Muscle layer of duodenum (tissue), 2 donors: ENCODE results near the gene FGD6.

Source experiments
- H3K27ac ChIP-seq: one replicate; pipeline ENCODE4 v1.7.0; 2013; ENCODE audit warnings: mild to moderate bottlenecking, low read length
- H3K27me3 ChIP-seq: one replicate; pipeline ENCODE4 v1.7.0; 2013; ENCODE audit warnings: low read depth, mild to moderate bottlenecking, control low read depth, low read length
- H3K36me3 ChIP-seq, 2 donors: one replicate each; pipeline ENCODE4 v1.7.0; 2013; ENCODE audit warnings: low read length in 2 of 2, control low read depth in 1 of 2, mild to moderate bottlenecking in 1 of 2; ENCODE audit not compliant: insufficient read depth in 2 of 2, control insufficient read depth in 1 of 2
- H3K4me1 ChIP-seq, 2 donors: one replicate each; pipeline ENCODE4 v1.7.0; 2013; ENCODE audit warnings: low read length in 2 of 2, mild to moderate bottlenecking in 2 of 2, control low read depth in 1 of 2, moderate library complexity in 1 of 2; ENCODE audit not compliant: insufficient read depth in 2 of 2, control insufficient read depth in 1 of 2
- H3K4me3 ChIP-seq, 2 donors: one replicate each; pipeline ENCODE4 v1.7.0; 2013; ENCODE audit warnings: low read length in 2 of 2, low read depth in 1 of 2, mild to moderate bottlenecking in 1 of 2
- H3K9me3 ChIP-seq, 2 donors: one replicate each; pipeline ENCODE4 v1.7.0; 2013; ENCODE audit warnings: low read length in 2 of 2, control low read depth in 1 of 2, mild to moderate bottlenecking in 1 of 2; ENCODE audit not compliant: control insufficient read depth in 1 of 2
- donor health status: healthy.

Gene FGD6

DNA sequence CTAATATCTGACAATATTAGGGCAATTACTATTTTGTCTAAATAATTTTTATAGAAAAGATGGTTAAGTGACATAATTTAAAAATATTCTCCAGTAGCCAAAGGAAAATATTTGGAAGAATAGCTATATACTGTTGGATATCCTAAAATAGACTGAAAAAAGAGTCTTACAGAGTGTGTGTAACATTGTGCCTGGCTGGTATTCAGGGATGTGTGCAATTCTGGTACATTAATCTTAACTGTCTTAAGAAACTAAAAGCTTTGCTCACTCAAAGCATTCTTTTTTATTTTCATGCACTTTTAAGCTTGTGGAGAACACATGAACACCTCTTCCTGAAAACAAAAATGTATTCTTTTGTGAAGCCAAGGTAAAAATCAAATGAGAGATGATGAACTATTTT is 133.8 kb downstream of the FGD6 start:
- Histone ChIP-seq H3K27ac (peak overlapping the region; percentile 68), H3K27me3 (no peaks in the 10 kb centered on the region), H3K9me3 (no peaks in the 10 kb centered on the region), H3K4me1 (peaks cover 7 to 19% of the 10 kb centered on the region in 2 donors), H3K4me3 (no peak overlapping the region), H3K36me3 (peaks cover under 1 to 3% of the 10 kb centered on the region in 2 donors)

DNA sequence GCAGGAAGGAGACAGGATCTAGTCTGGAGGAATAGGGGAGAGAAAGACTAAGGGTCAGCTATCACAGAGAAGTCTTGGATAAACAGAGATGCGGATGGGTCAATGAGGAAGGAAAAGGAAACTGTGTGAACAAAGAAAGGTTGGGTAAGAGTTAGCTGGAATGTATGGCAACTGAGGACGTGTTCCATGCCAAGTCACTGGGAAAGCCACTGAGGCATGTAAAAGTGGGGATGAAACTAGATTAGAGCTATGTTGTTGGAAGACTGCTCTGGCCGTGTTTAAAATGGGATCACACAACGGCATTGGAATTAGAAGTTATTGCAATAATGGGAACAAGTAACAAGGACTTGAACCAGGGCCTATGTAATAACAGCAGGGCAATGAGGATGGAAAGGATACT is 139.9 kb downstream of the FGD6 start:
- Histone ChIP-seq H3K4me3 (no peak overlapping the region), H3K4me1 (peaks cover 0 to 16% of the 10 kb centered on the region in 2 donors), H3K27ac (no peak overlapping the region), H3K27me3 (no peaks in the 10 kb centered on the region), H3K36me3 (no peaks in the 10 kb centered on the region), H3K9me3 (no peaks in the 10 kb centered on the region)

DNA sequence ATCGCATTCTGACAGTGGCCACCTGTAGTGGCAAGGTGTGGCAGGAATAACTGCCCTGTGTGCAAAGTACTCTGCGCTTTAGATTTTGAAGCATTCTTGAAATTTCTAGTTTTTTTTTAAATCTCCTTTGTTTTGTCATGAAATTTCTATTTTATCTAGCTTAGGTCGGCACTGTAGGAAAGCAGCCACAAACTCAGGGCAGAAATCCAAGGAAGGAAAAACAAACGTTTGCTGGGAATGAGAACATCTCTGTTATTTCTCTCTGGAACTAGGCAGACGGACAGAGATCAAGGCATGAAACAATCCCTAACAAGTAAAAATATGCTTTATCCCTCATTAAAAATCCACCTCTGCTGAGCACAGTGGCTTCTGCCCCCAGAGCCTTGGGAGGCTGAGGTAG is 142.5 kb downstream of the FGD6 start:
- H3K9me3 ChIP-seq: no peaks in the 10 kb centered on the region
- no peak overlapping the region for H3K27ac ChIP-seq
- no peaks in the 10 kb centered on the region for H3K36me3 ChIP-seq
- H3K4me3 ChIP-seq: no peak overlapping the region
- peaks cover 0 to 22% of the 10 kb centered on the region in 2 donors for H3K4me1 ChIP-seq
- H3K27me3 ChIP-seq: no peaks in the 10 kb centered on the region

GRCh38 chr12:95073698-95074520 is 143.4 kb downstream of the FGD6 start:
- no peaks in the 10 kb centered on the region for H3K9me3 ChIP-seq
- peak overlapping the region; percentile 92 to 96 for H3K4me3 ChIP-seq
- H3K4me1 ChIP-seq: peaks cover 0 to 22% of the 10 kb centered on the region in 2 donors
- no peaks in the 10 kb centered on the region for H3K36me3 ChIP-seq
- H3K27me3 ChIP-seq: no peaks in the 10 kb centered on the region
- no peak overlapping the region for H3K27ac ChIP-seq

DNA sequence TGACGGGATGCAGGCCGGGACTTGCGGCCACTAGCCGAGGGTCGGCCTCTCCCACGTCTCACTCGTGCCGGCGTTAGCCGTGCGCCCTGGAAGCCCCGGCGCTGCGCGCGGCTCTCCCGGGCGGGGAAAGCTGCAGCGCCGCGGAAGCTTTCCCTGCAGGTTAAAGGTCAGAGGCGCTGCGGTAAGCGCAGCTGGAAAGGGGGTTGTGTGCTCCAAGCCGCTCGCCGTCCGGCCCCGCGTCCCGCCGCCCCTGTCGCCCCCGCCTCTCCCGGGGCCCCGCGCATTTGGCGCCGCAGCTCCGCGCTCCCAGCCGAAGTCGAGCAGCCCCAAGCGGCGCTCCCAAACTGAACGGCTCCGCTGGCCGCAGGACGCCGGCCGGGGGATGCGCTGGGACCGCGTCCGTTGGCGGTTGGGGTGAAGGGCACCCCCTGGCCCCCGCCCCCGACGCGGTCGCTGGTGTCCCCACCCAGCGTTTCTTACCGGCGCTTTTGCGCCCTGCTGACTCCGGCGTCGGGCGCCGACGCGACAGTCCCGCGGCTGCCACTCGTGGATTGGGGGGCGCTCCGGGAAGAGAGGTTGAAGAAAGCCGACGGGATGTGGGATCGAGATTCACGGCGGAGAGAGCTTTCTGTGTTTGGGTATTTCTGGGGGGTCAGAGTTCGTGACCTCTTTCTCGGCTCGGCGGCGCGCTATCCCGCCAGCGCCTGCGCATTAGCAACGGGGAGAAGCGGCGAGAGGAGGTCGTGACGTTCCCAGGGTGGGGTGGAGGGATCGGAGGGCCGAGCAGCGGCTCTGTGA is 144.2 kb downstream of the FGD6 start, which contains the start of gene NR2C1:
Gene NR2C1 (minus strand): TSS at position 719 of the 798 bp plus-strand sequence. CDS start 6,234 bp downstream, outside the sequence.
- no peaks in the 10 kb centered on the region for H3K36me3 ChIP-seq
- peak within 1 kb of the TSS; percentile 92 to 96 for H3K4me3 ChIP-seq
- H3K9me3 ChIP-seq: no peaks in the 10 kb centered on the region
- H3K27ac ChIP-seq: peak within 1 kb of the TSS; percentile 88
- H3K27me3 ChIP-seq: no peaks in the 10 kb centered on the region
- H3K4me1 ChIP-seq: peaks cover 0 to 22% of the 10 kb centered on the region in 2 donors

GRCh38 chr12:95070378-95070777 is 146.9 kb downstream of the FGD6 start:
- Histone ChIP-seq H3K4me1 (peaks cover 0 to 22% of the 10 kb centered on the region in 2 donors), H3K27me3 (no peaks in the 10 kb centered on the region), H3K36me3 (peaks cover 9% of the 10 kb centered on the region in 2 donors), H3K27ac (no peak overlapping the region), H3K9me3 (no peaks in the 10 kb centered on the region), H3K4me3 (no peak overlapping the region)

GRCh38 chr12:95066091-95066855 is 151.0 kb downstream of the FGD6 start:
- no peaks in the 10 kb centered on the region for H3K4me1 ChIP-seq
- no peaks in the 10 kb centered on the region for H3K9me3 ChIP-seq
- H3K36me3 ChIP-seq: peaks cover 23 to 28% of the 10 kb centered on the region in 2 donors
- no peaks in the 10 kb centered on the region for H3K27me3 ChIP-seq
- H3K4me3 ChIP-seq: no peak overlapping the region
- no peak overlapping the region for H3K27ac ChIP-seq

DNA sequence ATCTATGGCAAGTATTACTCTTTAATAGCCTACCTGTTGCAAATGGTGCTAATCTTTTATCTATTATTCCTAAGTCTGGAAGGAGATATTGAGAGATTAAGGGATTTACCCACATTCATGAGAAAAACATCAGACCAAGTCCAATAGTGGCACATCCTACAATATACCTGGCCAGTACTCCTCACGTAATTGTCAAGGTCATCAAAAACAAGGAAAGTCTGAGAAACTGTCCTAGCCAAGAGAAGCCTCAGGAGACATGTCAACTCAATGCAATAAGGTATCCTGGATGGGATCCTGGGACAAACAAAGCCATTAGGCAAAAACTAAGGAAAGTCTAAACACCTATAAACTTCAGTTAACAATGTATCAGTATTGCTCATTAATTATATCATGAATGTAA is 156.3 kb downstream of the FGD6 start:
- Histone ChIP-seq H3K4me1 (no peaks in the 10 kb centered on the region), H3K9me3 (no peaks in the 10 kb centered on the region), H3K27me3 (no peaks in the 10 kb centered on the region), H3K36me3 (peaks cover 36 to 59% of the 10 kb centered on the region in 2 donors), H3K4me3 (no peak overlapping the region), H3K27ac (no peak overlapping the region)

GRCh38 chr12:95059984-95060383 is 157.3 kb downstream of the FGD6 start:
- Histone ChIP-seq H3K4me1 (peaks cover 0 to 4% of the 10 kb centered on the region in 2 donors), H3K4me3 (no peak overlapping the region), H3K36me3 (peaks cover 36 to 58% of the 10 kb centered on the region in 2 donors), H3K9me3 (no peaks in the 10 kb centered on the region), H3K27me3 (no peaks in the 10 kb centered on the region), H3K27ac (no peak overlapping the region)

DNA sequence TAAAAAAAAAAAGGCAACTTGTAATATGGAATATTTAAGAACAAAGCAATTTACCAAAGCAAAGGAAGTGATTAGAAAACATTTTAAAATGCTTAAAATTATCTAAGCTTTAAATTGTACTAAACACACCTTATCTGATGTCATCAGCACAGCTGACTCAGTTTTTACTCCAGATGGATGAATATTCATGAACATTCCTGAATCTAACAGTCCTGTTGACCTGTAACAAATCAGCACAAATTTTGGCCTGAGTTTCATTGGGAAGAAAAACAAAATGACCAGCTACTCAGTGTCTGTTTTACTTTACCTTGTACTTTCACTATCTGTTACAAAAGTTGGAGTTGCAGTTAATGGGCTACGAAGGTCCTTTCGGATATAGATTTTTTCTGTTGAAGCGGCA is 159.8 kb downstream of the FGD6 start:
- Histone ChIP-seq H3K4me1 (peaks cover 0 to 12% of the 10 kb centered on the region in 2 donors), H3K27me3 (no peaks in the 10 kb centered on the region), H3K9me3 (no peaks in the 10 kb centered on the region), H3K27ac (no peak overlapping the region), H3K36me3 (peaks cover 31 to 55% of the 10 kb centered on the region in 2 donors), H3K4me3 (no peak overlapping the region)

DNA sequence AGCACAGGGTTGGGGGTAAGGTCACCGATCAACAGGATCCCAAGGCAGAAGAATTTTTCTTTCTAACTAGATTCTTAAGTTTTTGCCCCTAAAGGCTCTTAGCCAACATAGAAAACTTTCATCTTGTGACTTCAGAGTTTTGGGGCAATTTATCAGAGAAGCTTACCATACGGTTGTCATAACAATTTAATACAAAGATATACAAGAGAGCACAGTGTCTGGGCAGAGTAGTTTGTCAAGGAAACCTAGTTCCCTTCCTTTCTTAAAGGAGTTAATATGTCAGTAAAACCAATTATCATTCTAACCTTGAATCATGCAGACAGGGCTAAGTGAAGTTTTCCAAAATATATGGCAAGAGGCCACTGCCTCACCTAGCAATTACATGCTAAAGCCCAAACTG is 162.2 kb downstream of the FGD6 start:
- H3K4me1 ChIP-seq: peaks cover 0 to 12% of the 10 kb centered on the region in 2 donors
- no peak overlapping the region for H3K27ac ChIP-seq
- H3K36me3 ChIP-seq: peaks cover 26 to 52% of the 10 kb centered on the region in 2 donors
- no peak overlapping the region for H3K4me3 ChIP-seq
- H3K27me3 ChIP-seq: no peaks in the 10 kb centered on the region
- H3K9me3 ChIP-seq: no peaks in the 10 kb centered on the region
